ENCODE measurements around the gene PUS7.
"Not testable (repeated sequence)": the region's sequence is repeated elsewhere in the genome, so short reads cannot be mapped to it uniquely, and the experiment has no call there.

PUS7 gene

DNA sequence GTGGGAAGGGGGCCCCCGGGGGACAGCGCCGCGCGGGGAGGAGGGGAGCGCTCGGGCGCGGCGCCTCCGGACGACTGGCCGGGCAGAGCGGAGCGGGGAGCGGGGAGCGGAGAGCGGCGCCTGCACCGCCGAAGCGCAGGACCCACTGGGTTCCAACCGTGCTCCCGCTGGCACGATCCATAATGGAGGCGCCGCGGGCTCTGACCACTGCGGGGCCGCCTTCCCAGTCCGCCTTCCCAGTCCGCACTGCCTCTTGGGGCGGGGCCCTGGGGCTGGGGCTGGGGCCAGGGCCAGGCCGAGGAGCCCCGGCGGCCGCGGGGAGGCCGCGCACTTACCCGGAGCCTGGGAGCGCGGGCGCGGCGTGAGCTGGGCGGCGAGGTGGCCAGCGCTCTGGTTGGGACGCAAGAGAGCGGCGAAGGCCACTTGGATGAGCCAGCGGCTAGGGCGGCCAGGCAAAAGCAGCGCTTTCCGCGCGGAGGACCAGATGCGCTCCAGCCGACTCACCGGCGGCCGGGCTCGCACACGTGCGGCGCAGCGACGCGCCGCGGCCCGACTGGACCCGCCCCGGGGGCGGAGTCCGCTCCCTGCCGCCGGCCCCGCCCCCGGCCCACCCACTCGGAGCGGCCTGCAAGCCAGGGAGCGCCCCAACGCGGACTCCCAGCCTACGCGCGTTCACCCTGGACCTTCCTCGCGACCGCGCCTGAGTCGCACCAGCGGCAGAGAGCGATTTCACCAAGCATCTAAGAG is at the start of gene PUS7:
TSS of gene PUS7 (minus strand) at position 555 of the 747 bp plus-strand sequence. CDS start 13,759 bp downstream, outside the sequence.
- DNase-seq, result peak; percentile 78

- no peak for DNase-seq
Observed at GRCh38 chr7:105567821-105568220, 45.8 kb upstream of the PUS7 start.

DNA sequence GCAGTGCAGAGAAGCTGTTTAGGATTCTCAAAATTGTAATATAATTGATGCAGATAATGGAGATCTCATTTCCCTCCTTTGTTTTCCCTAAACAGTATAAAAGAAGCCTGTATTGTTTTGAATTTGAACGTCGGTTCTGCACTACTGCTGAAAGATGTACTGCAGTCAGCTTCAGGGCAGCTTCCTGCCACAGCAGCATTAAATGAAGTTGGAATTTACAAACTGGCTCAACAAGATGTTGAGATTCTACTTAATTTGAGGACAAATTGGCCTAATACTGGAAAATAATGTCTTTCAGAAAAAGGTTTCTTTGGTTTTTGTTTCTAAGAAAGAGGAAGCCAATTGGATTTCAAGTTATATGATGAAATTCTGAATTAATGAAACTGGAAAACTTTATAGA is 45.0 kb upstream of the PUS7 start:
- no peak for DNase-seq

DNA sequence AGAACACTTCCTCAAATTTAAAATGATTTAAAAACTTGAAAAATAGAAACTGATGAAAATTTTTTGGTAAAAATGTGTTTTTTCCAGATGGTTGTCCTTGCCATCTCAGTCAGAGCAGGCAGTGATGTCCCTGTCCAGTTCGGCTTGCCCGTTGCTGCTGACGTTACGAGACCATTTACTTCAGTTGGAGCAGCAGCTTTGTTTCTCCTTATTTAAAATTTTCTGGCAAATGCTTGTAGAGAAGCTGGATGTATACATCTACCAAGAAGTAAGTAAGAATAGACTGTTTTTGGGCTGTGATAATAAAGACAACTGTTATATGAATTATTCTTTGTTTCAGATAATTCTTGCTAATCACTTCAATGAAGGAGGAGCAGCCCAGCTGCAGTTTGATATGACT is 43.1 kb upstream of the PUS7 start:
- no peak for DNase-seq

- DNase-seq, result no peak
Observed at GRCh38 chr7:105559926-105560325, 37.9 kb upstream of the PUS7 start.

GRCh38 chr7:105538339-105538738 is 16.3 kb upstream of the PUS7 start:
- no peak for DNase-seq

DNA sequence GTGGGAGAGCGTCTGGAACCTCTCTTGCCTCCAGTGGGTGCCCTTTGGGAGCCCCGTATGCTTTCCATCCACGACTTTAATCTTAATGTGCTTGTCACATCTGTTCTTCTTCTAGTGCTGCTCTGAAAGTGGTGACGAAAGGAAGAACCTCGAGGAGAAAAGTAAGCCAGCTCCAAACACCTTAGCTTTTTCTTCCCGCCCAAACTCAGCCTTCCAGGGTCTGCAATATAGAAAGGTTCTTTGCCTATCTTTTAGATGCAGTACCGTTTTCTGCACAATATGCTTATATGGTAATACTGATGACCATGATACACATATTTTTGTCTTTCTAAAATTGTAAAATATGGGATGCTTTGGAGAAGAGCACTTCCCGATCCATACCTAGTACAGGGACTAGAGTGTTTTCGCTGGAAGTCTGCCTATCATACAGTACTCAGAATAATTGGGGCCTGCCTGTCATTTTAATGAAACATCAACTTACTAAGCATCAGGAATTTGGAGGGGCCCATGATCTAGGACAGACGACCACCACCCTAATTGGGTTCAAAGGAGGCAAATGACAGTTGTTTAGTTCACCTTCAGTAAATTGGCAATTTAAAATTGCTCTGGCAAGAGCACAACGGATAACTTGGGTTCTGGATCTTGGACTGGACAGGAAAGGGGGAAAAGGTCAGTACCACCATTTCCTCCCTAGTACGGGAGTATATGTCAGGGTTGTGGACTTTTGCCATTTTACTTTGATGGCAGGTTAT is 10.8 kb upstream of the PUS7 start:
- DNase-seq, result no peak

- peak; percentile 88 for DNase-seq
Observed at GRCh38 chr7:105531792-105532671, 10.0 kb upstream of the PUS7 start, which contains the start of gene RINT1. Gene RINT1 (plus strand): TSS chr7:105532201. CDS start chr7:105532316, 115 bp downstream.

GRCh38 chr7:105530546-105530945 is 8.5 kb upstream of the PUS7 start:
- DNase-seq, result no peak

- DNase-seq, result no peak
Observed at GRCh38 chr7:105530126-105530525, 8.1 kb upstream of the PUS7 start.

GRCh38 chr7:105527737-105528136 is 5.7 kb upstream of the PUS7 start:
- not testable (repeated sequence) for DNase-seq

DNA sequence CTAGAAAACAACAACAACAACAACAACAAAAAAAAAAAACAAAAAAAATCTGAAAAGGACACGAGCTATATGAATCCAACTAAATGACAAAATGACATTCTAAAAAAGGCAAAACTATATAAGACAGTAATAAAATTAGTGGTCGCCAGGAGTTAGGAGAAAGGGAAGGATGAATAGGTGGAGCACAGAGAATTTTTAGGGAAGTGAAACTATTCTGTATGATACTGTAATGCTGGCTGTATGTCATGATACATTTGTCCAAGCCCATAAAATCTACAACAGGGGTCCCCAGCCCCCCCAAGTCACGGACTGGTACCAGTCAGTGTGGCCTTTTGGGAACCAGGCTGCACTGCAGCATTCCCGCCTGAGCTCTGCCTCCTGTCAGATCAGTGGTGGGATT is 2.8 kb upstream of the PUS7 start:
- no peak for DNase-seq

DNA sequence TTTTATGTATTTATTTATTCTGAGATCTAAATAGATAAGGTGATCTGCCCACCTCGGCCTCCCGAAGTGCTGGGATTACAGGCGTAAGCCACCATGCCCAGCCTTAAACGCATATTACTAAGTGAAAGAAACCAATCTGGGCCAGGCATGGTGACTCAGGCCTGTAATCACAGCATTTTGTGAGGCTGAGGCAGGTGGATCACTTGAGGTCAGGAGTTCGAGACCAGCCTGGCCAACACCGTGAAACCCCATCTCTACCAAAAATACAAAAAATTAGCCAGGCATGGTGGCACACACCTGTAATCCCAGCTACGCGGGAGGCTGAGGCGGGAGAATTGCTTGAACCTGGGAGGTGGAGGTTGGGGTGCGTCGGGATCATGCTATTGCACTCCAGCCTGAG is 2.4 kb upstream of the PUS7 start:
- not testable (repeated sequence) for DNase-seq

- peak; percentile 16 for DNase-seq
Observed at GRCh38 chr7:105521027-105521716, 899 bp downstream of the PUS7 start.

DNA sequence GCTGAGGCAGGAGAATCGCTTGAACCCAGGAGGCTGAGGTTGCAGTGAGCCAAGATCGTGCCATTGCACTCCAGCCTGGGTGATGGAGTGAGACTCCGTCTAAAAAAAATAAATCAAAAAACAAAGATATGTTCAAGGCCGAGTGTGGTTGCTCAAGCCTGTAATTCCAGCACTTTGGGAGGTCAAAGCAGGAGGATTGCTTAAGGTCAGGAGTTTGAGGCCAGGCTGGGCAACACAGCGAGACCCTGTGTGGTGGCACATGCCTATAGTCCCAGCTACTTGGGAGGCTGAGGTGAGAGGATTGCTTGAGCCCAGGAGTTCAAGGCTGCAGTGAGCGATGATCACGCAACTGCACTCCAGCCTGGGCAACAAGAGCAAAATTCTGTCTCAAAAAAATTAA is 1.5 kb downstream of the PUS7 start:
- not testable (repeated sequence) for DNase-seq

DNA sequence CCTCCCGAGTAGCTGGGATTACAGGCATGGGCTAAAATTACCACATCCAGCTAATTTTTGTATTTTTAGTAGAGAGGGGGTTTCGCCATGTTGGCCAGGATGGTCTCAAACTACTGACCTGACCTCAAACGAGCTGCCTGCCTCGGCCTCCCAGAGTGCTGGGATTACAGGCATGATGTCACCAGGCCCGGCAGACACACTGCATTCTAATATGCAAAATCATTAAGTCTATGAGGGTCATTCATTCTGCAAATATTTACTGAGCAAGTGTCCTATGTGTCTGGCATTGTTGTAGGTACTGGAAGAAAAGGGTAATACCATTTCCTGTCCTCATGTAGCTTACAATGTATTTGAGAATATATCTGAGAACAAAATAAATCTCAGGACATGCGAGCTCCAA is 2.7 kb downstream of the PUS7 start:
- no peak for DNase-seq

DNA sequence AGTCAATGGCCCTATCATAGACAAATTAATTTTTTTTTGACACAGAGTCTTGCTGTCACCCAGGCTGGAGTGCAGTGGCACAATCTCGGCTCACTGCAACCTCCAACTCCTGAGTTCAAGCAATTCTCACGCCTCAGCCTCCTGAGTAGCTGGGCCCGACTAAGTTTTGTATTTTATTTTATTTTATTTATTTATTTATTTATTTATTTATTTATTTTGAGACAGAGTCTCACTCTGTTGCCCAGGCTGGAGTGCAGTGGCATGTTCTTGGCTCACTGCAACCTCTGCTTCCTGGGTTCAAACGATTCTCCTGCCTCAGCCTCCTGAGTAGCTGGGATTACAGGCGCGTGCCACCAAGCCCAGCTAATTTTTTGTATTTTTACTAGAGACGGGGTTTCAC is 6.5 kb downstream of the PUS7 start:
- DNase-seq, result not testable (repeated sequence)

GRCh38 chr7:105512926-105513526 is 9.0 kb downstream of the PUS7 start:
- no peak for DNase-seq

- no peak for DNase-seq
Observed at GRCh38 chr7:105512415-105512814, 9.7 kb downstream of the PUS7 start.

GRCh38 chr7:105502173-105502572 is 19.9 kb downstream of the PUS7 start:
- no peak for DNase-seq

DNA sequence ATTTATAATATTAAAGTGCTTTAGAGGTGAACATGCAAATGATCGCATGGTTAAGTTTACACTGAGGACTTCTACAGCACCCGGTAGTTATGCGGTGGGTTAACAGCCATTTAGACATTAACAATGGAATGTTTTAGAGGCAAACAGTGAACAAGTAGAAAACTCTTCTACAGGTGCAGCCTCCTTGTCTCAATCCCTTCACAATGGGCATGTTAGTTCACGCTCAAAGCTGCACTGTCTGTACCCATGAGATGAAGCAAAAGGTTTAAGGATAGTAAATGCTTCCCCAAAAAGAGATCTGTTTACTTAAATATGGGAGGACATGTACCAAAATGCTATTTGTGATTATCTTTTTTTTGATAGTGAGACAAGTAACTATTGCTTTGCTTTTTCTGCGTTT is 25.1 kb downstream of the PUS7 start:
- DNase-seq, result no peak

DNA sequence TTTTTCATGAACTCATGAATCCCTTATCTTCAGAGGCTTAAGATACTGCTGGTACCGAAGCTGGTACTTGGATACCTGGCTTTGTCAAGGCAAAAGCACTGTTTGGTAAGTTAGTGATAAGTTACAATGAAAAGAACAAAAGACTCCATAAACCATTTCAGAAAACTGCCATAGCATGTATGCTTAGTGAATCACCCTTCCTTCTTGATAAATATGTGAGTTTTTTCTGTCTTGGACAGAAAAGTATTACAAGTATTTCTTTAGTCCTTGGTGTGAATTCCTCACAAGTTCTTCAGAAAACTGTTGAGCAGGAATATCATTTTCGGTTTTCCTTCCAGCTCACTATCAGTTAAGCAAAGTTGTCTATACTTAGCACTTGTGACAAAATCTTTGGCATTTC is 25.6 kb downstream of the PUS7 start:
- DNase-seq, result no peak
